Mesendoderm (in vitro differentiated cells): ENCODE measurements around the gene PSMD3.

Experiments used
- small RNA-seq: library from polyadenylated mRNA; stranded (forward); fragments of <200 nt; extraction: miRNeasy Mini kit (QIAGEN cat#:217004); gene quantifications from one replicate; pipeline ENCODE3, GENCODE V24; 2013; ENCODE audit not compliant: insufficient read depth

PSMD3 gene

Small RNA genes lying within 50 kb of the gene (small RNA-seq; reads per million reads assigned to genes)
- gene SNORD124: 162 reads per million, percentile 97 among the genes with 10 or more reads in this experiment
